GM21381 (cell line): ENCODE measurements around the gene KRIT1.
"Not testable (repeated sequence)": the region's sequence is repeated elsewhere in the genome, so short reads cannot be mapped to it uniquely, and the experiment has no call there.

Experiments used
- ATAC-seq: cut with Tn5 transposase; IDR thresholded peaks from one replicate; pipeline ENCODE4 v1.9.1; 2021; ENCODE audit warnings: mild to moderate bottlenecking, moderate library complexity; ENCODE audit not compliant: unreplicated experiment

Gene KRIT1

DNA sequence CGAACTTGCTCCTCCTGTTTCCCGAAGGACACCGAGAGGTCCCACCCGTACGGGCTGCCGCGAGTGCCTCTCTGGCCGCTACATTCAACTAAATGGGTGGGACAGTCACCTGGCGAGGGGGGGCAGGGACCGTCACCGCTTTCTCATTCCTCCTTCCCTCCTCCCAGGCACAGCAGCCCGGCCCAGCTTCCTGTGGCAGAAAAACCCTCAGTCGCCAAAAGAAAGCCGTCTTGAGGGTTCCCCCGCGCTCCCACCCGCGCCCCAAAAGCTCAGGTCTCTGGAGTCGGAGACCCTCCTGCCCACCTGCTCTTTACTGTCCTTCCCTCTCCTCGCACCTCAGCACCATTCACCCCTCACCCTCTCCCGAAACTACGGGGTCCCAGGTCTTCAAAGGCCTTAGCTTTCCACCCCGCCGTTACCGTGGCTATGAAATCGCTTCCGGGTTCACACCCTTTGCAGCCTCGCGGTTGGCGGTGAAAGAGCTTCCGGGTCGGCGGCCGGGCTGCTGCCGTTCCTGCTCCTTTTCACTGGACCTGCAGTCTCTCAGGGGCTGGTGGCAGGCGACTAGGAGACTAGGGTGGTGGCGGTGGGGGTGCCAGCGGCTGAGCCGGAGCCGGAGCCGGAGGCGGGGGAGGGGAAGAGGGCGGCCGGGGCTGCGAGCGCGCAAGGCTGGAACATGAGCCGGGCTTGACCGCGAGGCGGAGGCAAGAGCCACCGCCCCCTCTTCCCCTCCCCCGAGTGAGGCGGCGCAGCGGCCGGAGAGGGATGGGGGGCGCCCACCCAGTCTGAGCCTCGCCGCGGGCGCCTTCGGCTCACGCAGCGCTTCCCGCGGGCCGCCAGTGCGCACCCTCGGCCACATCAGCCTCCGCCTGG, at the start of gene KRIT1, which contains the start of gene ANKIB1:
TSS of gene KRIT1 (minus strand) at position 428 of the 873 bp plus-strand sequence. CDS start 3,779 bp downstream, outside the sequence.
TSS of gene ANKIB1 (plus strand) at position 488 of the 873 bp plus-strand sequence. CDS start 49,005 bp downstream, outside the sequence.
- ATAC-seq, result peak; percentile 69

DNA sequence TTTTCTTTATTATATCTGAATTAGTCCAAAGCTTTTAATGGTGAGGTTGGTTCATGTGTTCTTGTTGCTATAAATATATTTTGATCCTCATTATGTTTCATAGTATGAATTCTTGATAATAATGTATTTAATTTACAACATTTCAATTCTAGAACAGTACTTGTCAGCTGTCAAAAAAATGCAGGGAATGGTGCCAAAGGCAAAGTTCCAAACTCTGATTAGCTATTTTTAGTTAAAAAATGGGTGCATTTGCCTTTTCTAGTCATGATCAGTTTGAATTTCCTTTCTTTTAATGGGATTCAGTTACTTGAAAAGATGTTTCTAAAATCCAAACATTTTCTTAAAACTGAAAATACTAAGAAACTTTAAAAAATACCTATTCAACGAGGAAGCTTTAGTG, 49.7 kb upstream of the KRIT1 start:
- ATAC-seq, result no peak

DNA sequence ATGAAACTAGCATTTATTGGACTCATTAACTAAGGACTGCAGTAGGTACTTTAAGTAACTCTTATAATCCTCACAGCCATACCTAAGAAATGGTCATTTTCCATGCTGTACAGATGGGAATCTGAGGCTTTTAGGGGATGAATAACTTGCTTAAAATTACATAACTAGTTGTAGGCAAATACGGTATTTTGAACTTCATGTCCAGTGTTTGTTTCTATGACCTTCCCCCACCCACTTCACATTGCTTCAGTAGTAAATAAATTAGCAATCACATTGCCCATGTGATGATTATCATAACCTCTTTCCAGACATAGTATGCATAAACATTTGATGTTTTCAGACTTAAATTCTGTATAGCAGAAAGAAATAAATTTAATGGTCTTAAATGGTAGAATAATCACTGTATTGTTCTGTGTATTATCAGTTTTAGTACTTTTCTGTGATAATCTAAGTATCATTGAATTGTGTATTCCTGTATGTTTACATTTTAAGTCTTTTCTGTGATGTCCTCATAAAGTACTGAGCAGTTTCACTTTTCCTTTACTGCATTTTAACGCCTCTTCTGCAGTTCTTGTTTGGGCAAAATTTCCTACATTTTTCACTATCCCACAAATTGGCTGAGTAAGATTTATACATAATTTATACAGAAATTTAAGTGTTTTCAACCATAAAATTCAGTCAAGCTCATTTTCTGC, 48.3 kb upstream of the KRIT1 start:
- ATAC-seq, result no peak

DNA sequence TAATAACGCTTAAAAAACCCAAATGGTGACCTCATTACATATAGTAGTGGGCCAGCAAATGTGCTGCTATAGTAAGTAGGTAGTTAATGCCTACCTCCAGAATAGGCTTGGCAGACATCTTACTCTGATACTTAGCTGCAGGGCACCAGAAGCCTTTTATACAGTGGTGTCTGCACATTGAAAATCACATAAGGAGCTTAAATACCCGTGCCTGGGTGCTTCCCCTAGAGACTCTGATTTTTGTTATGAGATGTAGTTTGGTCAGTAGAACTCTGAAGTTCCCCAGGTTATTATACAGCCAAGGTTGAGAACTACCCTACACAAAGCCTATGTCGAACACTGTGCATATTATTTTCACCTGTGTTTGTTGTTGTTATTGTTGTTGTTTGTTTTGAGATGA, 47.3 kb upstream of the KRIT1 start:
- no peak for ATAC-seq

DNA sequence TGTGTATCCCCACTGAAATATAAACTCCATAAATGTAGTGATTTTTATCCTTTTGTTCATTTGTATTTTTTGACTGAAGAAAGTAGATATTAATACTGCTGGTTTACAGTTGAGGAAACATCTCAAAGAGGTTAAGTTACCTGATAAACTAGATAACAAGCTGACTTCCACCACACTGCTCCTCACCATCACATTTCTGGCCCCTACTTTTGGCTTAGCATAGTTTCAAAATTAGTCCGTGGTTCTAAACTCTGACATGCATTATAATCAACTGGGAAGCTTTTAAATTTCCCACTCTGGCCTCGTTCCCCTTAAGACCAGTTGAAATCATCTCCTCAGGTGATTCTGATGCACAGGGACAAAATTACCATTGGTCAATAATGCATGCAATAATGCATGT, 43.6 kb upstream of the KRIT1 start:
- no peak for ATAC-seq

DNA sequence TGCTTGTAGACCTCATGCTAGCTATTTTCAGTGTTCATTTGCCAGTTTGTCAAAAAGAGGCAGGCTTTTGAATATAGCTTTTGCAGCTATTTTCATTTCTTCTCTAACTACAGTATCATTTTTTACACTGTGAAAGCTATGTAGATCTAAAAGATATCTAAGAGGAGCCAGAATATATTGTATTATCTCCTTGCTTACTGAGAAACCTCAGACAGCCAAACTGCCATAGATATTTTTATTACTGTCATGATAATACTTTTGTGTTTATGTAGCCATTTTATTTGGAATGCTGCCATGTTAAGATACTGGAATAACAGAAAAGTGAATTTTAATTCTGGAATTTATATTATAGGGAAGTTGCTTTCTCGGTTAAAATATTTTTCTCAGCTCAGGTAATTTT, 37.2 kb upstream of the KRIT1 start:
- no peak for ATAC-seq

DNA sequence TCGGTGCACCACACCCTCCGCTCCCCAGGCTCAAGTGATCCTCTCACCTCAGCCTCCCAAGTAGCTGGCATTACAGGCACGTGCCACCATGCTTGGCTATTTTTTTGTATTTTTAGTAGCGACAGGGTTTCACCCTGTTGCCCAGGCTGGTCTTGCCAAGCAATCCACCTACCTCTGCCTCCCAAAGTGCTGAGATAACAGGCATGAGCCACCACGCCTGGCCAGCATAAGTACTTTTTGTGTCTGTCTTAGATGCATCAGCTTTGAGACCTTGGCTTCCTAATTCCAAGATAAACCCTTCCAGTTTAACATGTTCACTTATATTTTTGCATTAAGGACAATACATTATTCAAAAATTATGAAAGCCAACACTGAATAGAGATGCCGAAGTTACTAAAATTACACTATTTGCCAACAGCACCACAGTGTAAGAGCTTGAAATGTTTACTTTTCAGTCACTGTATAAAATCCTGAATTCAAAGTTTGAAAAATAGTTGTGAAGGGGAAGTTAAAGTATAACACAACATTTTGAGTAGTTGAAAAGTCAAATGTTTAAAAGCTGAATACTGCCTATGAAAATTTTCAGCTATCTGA, 36.6 kb upstream of the KRIT1 start:
- no peak for ATAC-seq

DNA sequence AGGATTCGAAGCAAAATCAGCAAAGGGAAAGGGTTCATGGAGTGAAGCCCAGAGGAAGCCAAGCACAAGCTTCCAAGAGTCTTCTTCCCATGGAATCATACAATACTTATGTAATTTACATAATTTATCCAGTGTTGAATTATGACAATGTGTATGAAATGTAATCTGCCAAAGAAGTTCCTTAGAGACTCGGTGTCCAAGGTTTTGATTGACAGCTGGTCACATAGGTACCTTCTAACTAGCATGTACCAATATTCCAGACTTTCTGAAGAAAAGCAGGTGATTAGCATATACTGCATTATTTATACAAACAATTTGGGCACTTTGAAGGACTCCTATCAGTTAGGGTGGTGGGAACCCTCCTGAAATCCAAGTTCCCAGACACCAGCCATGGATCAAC, 35.3 kb upstream of the KRIT1 start:
- no peak for ATAC-seq

DNA sequence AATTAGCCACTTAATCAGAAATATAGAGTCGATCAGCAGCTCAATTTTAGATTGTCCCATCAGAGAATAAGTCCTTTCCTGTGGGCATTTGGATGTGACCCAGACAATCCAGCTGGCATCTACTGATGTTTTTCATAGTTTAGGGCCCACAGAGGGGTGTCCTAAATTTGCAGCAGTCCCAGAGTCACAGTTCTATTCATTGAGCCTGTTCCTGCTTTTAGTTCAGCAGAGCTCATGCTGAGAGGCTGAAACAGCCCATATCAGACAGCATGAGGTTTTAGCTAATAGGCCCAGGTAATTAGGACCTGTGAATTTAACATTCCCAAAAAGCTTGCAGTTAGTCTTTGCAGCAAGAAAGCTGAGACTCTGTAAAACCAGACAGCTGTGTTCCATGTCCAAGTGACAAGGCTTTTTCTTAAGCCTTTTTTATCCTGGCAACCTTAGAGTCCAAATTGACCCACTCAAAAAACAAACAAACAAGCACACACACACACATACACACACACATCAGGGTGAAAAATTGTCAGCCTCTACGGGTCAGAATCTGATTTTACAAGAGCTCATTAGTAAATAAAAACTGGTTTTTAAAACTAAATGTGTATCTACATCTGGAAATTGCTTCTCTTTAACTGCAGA, 33.8 kb upstream of the KRIT1 start:
- no peak for ATAC-seq

DNA sequence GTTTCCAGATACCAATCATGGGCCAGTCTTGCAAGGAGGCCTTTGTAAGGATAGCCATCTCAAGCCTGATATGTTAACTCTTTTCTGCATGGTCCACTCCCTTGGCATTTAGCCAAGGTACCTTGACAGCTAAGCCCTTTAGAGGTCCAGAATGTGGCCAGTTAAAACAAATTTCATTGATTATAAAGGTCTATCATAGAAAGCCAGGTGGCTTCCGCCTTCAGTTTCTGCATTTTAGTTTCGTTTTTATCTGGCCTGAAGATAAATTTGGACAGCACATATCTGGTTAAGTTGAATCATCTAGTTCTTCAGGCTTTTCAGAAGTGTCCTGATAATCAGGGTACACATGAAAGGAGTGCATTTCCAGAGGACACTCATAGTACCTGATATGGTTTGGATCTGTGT, 30.7 kb upstream of the KRIT1 start:
- peak; percentile 84 for ATAC-seq

DNA sequence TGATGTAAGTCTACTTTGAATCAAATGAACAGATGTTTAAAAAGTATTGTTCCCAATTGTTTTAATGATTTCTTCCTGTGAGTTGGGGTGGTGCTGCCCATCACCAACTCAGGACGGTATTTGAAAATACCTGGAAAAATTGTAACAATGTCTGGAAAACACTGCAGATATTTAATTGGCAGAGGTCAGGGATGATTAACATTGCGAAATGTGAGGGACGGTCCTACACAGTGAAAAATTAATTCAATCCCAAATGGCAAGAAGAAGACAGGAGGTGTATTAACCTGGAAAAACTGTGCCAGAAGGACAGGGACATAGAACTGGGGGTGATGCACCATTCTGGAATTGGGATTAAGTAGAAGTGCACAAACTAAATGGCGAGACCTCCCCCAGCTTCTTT, 29.6 kb upstream of the KRIT1 start:
- ATAC-seq, result no peak

DNA sequence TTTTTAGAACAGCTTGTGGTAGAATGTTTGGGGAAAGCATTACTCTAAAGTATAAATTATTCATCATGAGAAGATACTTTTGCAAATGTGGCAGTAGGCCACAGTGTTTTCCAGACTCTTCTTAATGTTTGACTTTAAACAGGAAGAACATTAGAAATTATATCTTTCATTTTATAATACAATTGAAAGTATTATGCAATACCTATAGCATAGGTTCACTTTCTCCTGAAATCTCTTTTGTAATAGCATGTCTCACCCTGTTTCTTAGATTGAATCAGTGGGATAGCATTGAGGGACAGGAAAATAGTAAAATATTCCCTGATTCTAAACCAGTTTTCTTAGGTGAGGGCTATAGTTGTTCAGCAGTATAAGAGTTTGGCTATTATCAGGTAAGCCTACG, 23.2 kb upstream of the KRIT1 start:
- no peak for ATAC-seq

DNA sequence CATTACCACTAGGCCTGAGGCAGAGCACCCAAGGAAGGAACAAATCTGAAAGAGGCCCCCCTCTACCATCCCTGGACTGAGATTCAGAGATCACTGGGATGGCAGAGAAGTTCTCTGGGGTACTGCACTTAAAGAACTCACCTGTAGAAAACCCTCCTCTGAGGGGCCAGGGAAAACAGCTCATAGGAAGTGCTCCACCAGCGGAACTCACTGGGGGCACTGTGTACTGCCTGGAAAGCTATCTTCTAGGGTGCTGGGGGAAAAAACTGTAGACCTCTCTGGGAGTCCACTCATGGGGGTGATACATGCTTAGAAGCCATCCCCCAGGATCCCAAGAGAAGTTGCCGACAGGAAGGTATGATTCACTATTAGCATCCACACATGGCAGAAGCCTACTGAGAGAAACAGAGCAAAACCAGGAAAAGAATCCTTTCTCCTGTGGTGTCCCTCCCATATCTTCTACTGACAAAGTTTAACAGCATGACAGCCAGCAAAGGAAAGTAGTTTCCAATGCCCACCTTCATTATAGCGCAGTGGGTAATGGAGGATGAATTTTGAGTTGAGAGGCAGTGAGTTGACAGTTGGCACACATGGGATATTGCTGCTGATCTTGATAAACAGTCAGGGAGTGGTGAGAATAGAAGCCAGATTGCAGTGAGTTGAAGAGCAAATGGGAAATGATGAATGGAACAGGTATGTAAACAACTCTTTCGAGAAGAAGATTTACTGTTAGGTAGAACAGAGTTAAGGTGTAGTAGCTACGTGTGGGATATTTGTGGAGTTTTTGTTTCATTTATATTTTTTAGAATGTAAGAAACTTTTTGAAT, 20.9 kb upstream of the KRIT1 start:
- no peak for ATAC-seq

DNA sequence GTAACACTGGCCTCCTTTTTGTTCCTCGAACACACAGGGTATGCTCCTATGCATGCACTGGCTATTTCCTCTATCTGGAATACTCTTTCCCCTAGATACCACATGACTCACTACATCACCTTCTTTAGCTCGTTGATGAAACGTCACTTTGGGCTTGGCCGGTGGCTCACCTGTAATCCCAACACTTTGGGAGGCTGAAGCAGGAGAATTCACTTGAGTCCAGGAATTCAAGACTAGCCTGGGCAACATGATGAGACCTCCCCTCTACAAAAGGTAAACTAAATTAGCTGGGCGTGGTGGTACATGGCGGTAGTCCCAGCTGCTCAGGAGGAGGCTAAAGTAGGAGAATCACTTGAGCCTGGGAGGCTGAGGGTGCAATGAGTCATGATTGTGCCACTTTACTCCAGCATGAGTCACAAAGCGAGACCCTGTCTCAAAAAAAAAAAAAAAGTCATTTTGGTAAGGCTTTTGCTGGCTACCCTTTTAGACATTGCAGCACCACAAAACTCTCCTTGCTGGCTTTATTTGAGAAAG, 14.6 kb upstream of the KRIT1 start:
- ATAC-seq, result no peak

DNA sequence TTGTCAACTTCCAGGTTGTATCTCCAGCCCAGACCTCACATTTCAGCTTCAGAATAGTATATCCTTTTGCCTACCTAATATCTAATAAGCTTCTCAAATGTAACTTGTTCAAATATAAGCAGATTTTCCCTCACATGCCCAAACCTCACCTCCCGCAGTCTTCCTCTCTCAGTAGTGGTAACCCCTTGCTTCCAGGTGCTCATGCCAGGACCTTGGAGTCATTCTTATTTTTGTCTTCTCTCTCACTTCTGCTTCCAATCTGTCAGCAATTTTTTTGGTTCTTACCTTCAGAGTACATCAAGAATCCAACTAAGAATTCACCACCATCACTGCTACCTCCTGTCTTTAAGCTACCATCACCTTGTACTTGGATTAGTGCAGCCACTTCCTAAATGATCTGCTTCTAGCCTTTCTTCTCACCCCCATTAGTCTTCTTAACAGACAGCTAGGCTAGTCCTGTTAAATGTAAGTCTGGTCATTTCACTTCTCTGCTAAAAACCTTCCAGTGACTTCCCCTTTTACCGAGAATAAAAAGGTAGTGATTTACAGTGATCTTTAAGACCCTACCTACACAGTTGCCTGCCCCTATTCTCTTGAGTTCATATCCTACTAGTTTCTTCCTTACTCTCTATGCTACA, 14.0 kb upstream of the KRIT1 start:
- no peak for ATAC-seq

DNA sequence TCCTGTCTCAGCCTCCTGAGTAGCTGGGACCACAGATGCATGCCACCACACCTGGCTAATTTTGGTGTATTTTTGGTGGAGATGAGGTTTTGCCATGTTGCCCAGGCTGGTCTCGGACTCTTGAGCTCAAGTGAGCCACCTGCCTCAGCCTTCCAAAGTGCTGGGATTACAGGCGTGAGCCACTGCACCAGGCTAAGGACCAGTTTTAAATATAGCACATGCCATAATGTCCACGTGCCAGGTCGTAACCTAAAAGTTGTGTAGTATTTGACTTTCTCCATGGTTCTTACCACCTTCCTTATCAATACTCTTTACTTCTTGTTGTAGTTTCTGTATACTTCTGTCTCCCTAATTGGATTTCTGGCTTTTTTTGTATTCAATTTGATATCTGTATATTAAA, 13.3 kb upstream of the KRIT1 start:
- ATAC-seq, result no peak

DNA sequence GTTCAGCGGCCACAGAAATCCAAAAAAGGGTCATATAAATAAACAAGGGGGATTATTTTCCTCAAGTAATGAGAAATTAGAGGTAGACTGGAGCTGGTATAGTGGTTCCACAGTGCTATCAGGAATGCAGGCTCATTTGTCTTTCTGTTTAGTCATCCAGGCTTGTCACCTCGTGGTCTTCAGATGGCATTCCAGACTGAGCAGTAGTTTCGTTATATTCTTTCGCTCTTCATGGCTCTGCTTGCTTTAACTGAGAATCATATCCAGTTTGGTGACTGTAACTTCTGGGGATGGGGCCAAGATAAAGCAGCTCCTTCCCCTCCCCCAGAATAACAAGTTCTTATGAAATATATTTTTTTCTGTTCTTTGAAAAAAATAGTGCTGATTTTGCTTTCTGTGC, 9.6 kb upstream of the KRIT1 start:
- no peak for ATAC-seq

DNA sequence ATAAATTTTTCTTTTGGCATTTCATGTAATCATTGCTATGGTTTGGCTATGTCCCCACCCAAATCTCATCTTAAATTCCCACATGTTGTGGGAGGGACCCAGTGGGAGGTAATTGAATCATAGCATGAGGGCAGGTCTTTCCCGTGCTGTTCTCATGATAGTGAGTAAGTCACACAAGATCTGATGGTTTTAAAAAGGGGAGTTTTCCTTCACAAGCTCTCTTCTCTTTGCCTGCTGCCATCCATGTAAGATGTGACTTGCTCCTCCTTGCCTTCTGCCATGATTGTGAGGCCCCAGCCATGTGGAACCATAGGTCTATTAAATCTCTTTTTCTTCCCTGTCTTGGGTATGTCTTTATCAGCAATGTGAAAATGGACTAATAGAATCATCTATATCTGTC, 9.1 kb upstream of the KRIT1 start:
- ATAC-seq, result not testable (repeated sequence)

DNA sequence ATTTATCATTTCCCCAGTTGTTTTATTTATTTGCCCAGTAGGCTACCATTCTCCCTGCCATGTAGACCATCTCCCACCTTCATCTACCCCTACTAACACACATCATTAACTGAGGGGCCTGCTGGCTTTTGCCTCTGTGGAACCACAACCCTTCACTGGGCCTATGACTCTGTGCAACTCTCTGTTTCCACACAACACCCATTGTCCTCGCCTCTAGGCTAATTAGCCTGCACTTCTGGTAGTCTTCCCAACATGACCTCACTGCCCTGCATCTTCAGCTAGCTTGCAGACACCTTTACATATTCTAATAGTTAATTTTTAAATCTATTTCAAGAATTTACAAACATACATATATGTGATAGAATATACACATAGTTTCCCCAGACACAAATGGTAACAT, 7.5 kb upstream of the KRIT1 start:
- ATAC-seq, result no peak

DNA sequence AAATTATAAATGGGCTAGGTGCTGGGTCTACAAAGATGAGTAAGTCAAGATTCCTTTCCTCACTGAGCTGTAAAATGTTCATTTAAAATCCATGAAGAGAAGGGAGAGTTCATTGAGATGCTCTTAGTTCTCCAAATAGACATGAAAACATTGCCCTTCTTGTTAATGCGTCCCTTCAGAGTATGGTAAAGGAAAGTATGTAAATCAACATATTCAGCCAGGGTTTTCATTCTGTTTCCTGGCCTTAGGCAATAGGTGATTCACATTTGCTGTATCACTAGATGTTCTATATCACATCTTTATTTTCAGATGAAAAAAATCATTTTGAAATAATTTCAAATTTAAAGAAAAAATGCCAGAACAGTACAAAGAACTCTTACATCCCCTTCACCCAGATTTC, 5.5 kb upstream of the KRIT1 start:
- no peak for ATAC-seq
